Measurements from ENCODE around the gene KLRC2.
"Not testable (repeated sequence)": the region's sequence is repeated elsewhere in the genome, so short reads cannot be mapped to it uniquely, and the experiment has no call there.

GRCh38 chr12:10437601-10438000 lies 1.8 kb upstream of the KLRC2 start:
- TF ChIP-seq CTCF, POLR2A (IDR thresholded peaks at IDR 0.05): not testable (repeated sequence)
